ENCODE results near the gene PEPD. TPM values are rescaled to one million over a fixed set of nuclear protein-coding genes. Genes with fewer than 3 reads are reported as not detected.

Gene PEPD
- total and polyA plus RNA-seq, 4 donors = 48.2 to 186 (median 55.5) TPM

DNA sequence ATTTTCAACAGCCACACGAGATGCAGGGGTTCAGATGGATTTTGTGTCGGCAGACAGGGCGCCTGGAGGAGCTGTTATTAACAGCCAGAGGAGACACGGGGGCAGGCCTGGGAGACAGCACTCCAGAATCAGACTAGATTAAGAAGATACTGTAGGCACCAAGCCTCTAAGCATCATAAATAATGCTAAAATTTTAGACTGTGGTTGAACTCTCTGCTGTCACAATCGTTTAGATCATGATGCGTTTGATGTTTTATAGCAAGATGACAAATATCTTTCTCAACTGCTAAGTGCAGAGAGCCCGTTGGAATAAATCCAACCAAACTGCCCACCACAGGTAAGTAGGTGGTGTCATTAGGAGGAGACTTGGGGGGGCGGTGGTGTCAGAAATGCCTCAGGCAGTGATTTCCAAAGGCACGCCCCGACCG lies 84.2 kb downstream of the PEPD start:
- no peak overlapping the region for H3K4me3 ChIP-seq (ENCODE audit: low read length in 2 of 2)
- no peaks in the 10 kb centered on the region for H3K27me3 ChIP-seq (ENCODE audit: control insufficient read depth in 1 of 2, insufficient read depth in 2 of 2, low read length in 1 of 2)
- intact Hi-C loops (cut with DNase I) = no loop called here
- H3K9me3 ChIP-seq (ENCODE audit: control insufficient read depth, low read length) = no peaks in the 10 kb centered on the region
- H3K36me3 ChIP-seq (ENCODE audit: control insufficient read depth in 1 of 2, insufficient read depth in 2 of 2, low read length in 1 of 2) = no peaks in the 10 kb centered on the region
- DNase-seq (peak; percentile 11 to 39), ATAC-seq (ENCODE audit: low FRiP score) (no peak)
- H3K27ac ChIP-seq (ENCODE audit: low read depth in 1 of 2, low read length in 2 of 2) = no peak overlapping the region
- 76 to 80% methylated on average over 11 of the region's 11 CpGs for WGBS, 2 donors
- H3K4me1 ChIP-seq (ENCODE audit: control insufficient read depth in 1 of 2, insufficient read depth in 2 of 2, low read length in 2 of 2) = no peaks in the 10 kb centered on the region

DNA sequence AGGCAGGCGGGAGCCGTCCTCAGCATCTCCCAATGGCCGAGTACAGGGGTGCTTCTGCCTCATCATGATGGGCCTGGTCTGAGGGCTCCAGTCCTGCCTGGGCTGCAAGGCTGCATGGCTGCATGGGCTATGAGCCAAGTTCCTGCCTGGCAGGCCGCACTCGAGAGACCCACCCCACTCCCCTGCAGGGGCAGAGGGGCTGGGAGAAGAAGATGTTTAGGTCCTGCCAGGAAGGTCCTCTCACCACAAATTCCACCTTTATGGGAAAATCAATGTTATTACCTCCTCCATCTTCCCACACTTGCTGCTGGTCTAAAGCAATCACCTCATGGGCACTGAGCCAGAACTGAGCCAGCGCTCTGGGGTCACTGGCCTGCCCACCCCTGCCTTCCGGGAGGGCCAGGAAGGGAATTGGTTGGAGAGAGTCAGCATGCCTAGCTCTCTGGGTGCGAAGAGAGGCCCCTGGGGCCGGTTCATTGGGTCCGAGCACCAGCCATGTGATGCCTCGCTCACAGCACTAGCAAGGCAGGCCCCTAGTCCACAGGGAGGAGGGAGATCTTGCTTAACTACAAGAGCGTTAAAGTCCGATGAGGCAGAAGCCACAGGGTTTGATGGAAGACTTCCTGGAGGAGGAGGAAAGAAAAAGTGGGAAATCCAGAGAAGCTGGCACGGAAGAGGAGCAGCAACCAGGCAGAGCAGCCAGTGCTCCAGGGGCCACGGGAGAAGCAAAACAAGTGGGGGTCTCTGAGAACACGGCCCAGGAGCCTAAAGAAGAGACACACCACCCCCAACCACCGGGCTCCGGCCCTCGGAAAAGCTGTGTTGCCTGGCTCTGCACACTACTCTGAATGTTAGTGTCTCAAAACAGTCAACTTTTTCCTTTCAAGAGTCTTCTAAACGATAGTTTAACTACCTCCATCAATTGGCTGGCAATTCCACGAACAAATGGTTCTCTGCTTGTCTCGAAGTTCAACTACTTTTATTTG lies 84.9 kb downstream of the PEPD start:
- no peaks in the 10 kb centered on the region for H3K4me1 ChIP-seq (ENCODE audit: control insufficient read depth in 1 of 2, insufficient read depth in 2 of 2, low read length in 2 of 2)
- intact Hi-C loops (cut with DNase I) = no loop called here
- no peaks in the 10 kb centered on the region for H3K36me3 ChIP-seq (ENCODE audit: control insufficient read depth in 1 of 2, insufficient read depth in 2 of 2, low read length in 1 of 2)
- ATAC-seq (ENCODE audit: low FRiP score) = no peak
- WGBS, 2 donors = 85 to 87% methylated on average over 21 to 22 of the region's 22 CpGs
- peak; percentile 29 to 42 for DNase-seq
- no peaks in the 10 kb centered on the region for H3K27me3 ChIP-seq (ENCODE audit: control insufficient read depth in 1 of 2, insufficient read depth in 2 of 2, low read length in 1 of 2)
- H3K4me3 ChIP-seq (ENCODE audit: low read length in 2 of 2) = no peak overlapping the region
- no peaks in the 10 kb centered on the region for H3K9me3 ChIP-seq (ENCODE audit: control insufficient read depth, low read length)
- H3K27ac ChIP-seq (ENCODE audit: low read depth in 1 of 2, low read length in 2 of 2) = no peak overlapping the region

DNA sequence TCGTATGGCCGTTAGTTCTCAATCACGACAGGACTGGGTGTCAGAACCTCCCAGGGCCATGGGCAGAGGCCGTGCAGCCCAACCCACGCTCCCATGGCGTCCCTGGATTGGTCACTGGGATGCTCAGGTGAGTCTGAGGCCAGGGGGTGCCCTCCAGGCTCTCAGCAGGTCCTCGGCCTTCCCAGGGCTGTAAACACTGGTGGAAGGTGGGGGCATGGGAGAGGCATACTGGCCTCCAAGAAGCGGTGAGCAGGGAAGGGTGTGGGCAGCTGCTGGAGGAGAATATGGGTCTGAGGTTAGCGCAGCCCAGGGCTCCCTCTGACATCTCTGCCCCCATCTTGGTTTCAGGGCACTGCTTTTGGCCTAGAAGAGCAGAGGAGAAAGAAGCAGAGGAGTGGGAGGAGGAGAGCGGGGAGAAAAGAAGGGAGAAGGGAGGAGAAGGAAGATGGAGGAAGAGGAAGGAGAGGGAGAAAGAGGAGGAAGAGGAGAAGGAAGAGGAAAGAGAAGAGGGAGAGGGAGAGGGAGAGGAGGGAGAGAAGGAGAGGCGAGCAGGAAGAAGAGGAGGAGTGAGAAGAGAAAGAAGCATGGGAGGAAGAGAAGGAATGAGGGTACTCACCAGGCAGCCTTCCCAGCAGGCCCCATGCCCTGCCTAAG lies 85.8 kb downstream of the PEPD start:
- DNase-seq (peak; percentile 39 to 55), ATAC-seq (ENCODE audit: low FRiP score) (no peak)
- intact Hi-C loops (cut with DNase I) = no loop called here
- H3K4me3 ChIP-seq (ENCODE audit: low read length in 2 of 2) = no peak overlapping the region
- no peaks in the 10 kb centered on the region for H3K4me1 ChIP-seq (ENCODE audit: control insufficient read depth in 1 of 2, insufficient read depth in 2 of 2, low read length in 2 of 2)
- H3K27ac ChIP-seq (ENCODE audit: low read depth in 1 of 2, low read length in 2 of 2) = no peak overlapping the region
- no peaks in the 10 kb centered on the region for H3K36me3 ChIP-seq (ENCODE audit: control insufficient read depth in 1 of 2, insufficient read depth in 2 of 2, low read length in 1 of 2)
- WGBS, 2 donors = 91 to 94% methylated on average over 11 of the region's 11 CpGs
- no peaks in the 10 kb centered on the region for H3K27me3 ChIP-seq (ENCODE audit: control insufficient read depth in 1 of 2, insufficient read depth in 2 of 2, low read length in 1 of 2)
- no peaks in the 10 kb centered on the region for H3K9me3 ChIP-seq (ENCODE audit: control insufficient read depth, low read length)

DNA sequence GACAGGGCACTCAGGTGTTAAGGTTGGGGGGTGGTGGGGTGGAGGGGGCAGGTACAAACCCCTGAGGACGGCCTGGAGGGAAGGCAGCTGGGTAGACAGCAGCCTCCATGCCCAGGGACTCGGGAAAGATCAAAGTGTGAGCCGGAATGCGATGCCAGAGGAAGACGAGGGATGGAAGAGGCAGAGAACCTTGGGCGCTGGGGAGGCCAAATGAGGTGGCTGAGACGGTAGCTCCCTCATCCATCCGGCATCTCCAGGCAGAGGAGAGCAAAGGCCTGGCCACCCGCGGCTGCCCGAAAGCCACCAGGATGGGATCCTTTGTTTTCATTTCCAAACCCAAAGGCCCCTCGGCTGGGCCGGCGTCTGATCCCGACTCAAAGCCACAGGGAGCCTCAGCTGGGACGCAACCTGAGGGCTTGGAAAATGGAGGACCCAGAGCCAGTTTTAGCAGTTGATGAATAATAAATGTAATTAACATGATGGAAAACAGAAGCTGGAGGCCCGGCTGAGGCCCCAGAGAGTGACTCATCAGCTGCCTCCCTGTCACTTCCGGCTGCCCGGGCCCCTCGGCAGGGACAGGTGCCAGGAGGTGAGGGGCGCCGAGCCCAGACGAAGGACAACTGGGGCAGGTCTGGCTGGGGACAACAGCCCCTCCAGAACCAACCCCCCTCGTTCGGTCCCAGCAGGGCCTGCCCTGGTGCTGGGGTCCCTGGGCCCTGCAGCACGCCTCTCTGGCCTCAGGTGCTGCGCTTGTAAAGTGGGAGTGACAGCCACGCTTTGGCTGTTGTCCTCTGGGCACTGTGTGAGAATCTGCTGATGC lies 86.5 kb downstream of the PEPD start:
- H3K27me3 ChIP-seq (ENCODE audit: control insufficient read depth in 1 of 2, insufficient read depth in 2 of 2, low read length in 1 of 2) = no peaks in the 10 kb centered on the region
- no peak overlapping the region for H3K27ac ChIP-seq (ENCODE audit: low read depth in 1 of 2, low read length in 2 of 2)
- no peak overlapping the region for H3K4me3 ChIP-seq (ENCODE audit: low read length in 2 of 2)
- no peaks in the 10 kb centered on the region for H3K36me3 ChIP-seq (ENCODE audit: control insufficient read depth in 1 of 2, insufficient read depth in 2 of 2, low read length in 1 of 2)
- intact Hi-C loops (cut with DNase I) = loop anchor here in 1 of 2 donors (5.0 kb wide), 1 partner anchor 337 kb away; no protein-coding TSS in a partner anchor
- DNase-seq = peak; percentile 31 to 75
- ATAC-seq (ENCODE audit: low FRiP score) = no peak
- 83% methylated on average over 28 of the region's 28 CpGs for WGBS, 2 donors
- H3K9me3 ChIP-seq (ENCODE audit: control insufficient read depth, low read length) = no peaks in the 10 kb centered on the region
- H3K4me1 ChIP-seq (ENCODE audit: control insufficient read depth in 1 of 2, insufficient read depth in 2 of 2, low read length in 2 of 2) = no peaks in the 10 kb centered on the region

DNA sequence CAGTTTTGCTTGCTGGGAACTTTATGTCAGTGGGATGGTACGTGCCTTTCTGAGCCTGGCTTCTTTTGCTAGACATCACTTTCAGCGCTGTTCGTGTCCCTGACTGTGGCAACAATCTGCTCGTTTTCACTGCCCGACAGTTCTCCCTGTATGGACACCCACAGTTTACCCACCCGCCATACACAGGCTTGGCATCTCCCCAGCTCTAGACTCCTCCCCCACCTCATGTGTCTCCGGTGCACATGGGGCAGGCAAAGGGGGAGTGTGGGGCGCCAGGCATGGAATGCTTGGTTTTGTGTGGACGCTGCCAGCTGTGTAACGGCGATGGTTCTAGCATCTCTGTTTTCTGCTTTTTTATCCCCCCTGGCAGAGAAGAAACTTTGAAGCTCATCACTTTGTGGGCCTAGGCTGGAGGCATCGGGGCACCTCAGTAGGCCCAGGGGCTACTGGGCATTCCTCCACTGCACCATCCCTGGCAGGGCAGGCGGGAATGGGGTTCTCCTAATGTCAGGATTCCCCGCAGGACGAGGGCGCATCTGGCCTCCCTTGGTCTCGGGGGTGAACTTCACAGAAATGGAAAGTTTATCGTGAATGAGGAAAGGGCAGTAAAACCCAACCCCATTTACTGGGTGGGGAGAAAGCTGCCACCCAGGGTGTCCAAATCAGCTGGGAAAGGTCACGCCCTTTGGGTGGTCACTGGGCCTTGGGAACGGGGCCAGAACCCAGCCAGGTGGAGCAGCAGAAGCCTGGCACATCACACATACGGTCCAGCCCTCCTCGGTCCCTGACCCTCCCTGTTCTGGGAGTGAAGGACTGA lies 87.3 kb downstream of the PEPD start:
- H3K9me3 ChIP-seq (ENCODE audit: control insufficient read depth, low read length) = no peaks in the 10 kb centered on the region
- WGBS, 2 donors = 84 to 87% methylated on average over 22 of the region's 22 CpGs
- intact Hi-C loops (cut with DNase I) = loop anchor here in 1 of 2 donors (5.0 kb wide), 1 partner anchor 338 kb away; no protein-coding TSS in a partner anchor
- DNase-seq (peak; percentile 35 to 62), ATAC-seq (ENCODE audit: low FRiP score) (no peak)
- H3K27ac ChIP-seq (ENCODE audit: low read depth in 1 of 2, low read length in 2 of 2) = no peak overlapping the region
- no peak overlapping the region for H3K4me3 ChIP-seq (ENCODE audit: low read length in 2 of 2)
- no peaks in the 10 kb centered on the region for H3K27me3 ChIP-seq (ENCODE audit: control insufficient read depth in 1 of 2, insufficient read depth in 2 of 2, low read length in 1 of 2)
- H3K36me3 ChIP-seq (ENCODE audit: control insufficient read depth in 1 of 2, insufficient read depth in 2 of 2, low read length in 1 of 2) = no peaks in the 10 kb centered on the region
- no peaks in the 10 kb centered on the region for H3K4me1 ChIP-seq (ENCODE audit: control insufficient read depth in 1 of 2, insufficient read depth in 2 of 2, low read length in 2 of 2)

DNA sequence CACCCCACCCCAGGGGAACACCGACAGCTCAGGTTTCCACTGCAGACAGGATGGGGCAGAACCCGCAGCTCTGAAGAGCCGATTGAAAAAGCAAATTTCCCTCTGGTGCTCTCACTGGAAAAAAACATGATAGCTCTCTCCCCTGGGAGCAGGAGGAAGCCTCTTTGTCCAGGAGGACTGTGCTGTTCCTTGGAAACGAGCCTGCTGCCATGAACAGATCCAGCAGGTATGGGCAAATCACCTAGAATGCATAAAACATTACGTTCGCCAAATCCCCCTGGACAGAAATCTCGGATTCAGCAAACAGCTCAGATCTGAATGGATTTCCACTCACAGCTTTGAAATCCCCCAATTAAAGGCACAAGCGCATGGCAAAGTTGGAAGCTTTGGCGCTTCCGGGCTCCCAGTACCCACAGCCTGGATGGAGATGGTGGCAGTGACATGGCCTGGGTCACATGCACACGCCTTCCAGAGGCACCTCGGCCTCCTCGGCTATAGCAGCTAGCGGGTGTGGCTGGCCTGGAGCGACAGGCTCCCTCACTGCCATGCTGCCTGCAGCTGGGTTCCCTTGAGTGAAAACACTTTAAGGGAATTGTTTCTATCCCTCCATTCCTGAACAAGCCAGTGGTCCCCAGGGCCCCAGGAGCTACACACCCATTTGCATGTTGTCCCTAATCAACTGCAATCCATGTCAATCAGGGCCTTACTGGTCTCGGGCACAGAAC lies 89.0 kb downstream of the PEPD start:
- intact Hi-C loops (cut with DNase I) = loop anchor here in 1 of 2 donors (5.0 kb wide), 1 partner anchor 340 kb away; no protein-coding TSS in a partner anchor
- DNase-seq (peak; percentile 34 to 48), ATAC-seq (ENCODE audit: low FRiP score) (no peak)
- no peaks in the 10 kb centered on the region for H3K27me3 ChIP-seq (ENCODE audit: control insufficient read depth in 1 of 2, insufficient read depth in 2 of 2, low read length in 1 of 2)
- 65 to 69% methylated on average over 16 of the region's 16 CpGs for WGBS, 2 donors
- H3K4me3 ChIP-seq (ENCODE audit: low read length in 2 of 2) = no peak overlapping the region
- no peak overlapping the region for H3K27ac ChIP-seq (ENCODE audit: low read depth in 1 of 2, low read length in 2 of 2)
- H3K9me3 ChIP-seq (ENCODE audit: control insufficient read depth, low read length) = no peaks in the 10 kb centered on the region
- H3K4me1 ChIP-seq (ENCODE audit: control insufficient read depth in 1 of 2, insufficient read depth in 2 of 2, low read length in 2 of 2) = no peaks in the 10 kb centered on the region
- H3K36me3 ChIP-seq (ENCODE audit: control insufficient read depth in 1 of 2, insufficient read depth in 2 of 2, low read length in 1 of 2) = no peaks in the 10 kb centered on the region

DNA sequence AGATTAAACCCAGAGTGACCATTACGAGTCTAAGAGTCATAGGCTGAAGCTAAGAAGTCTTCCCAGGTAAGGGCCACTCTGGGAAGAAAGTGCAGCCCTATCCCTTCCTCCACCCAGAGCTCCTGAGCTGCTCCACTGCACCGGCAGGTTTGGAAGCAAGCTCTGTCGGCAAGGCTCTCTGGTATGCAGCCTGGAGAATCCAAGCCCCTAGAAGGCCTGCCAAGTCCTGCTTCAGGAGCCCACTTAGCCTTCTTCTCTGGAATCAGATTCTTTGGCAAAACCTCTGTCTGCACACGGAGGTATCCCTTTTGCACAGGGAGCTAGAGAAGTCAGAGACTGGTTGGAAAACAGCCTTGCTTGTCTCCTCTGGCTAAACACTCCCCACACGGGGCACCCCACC lies 89.6 kb downstream of the PEPD start:
- Histone ChIP-seq H3K4me1 (ENCODE audit: control insufficient read depth in 1 of 2, insufficient read depth in 2 of 2, low read length in 2 of 2) (no peaks in the 10 kb centered on the region), H3K27me3 (ENCODE audit: control insufficient read depth in 1 of 2, insufficient read depth in 2 of 2, low read length in 1 of 2) (no peaks in the 10 kb centered on the region), H3K4me3 (ENCODE audit: low read length in 2 of 2) (no peak overlapping the region), H3K9me3 (ENCODE audit: control insufficient read depth, low read length) (no peaks in the 10 kb centered on the region), H3K27ac (ENCODE audit: low read depth in 1 of 2, low read length in 2 of 2) (no peak overlapping the region), H3K36me3 (ENCODE audit: control insufficient read depth in 1 of 2, insufficient read depth in 2 of 2, low read length in 1 of 2) (no peaks in the 10 kb centered on the region)
- WGBS, 2 donors = 30 to 36% methylated on average over 5 of the region's 5 CpGs
- ATAC-seq (ENCODE audit: low FRiP score) = no peak
- DNase-seq = peak; percentile 30 to 52
- intact Hi-C loops (cut with DNase I) = loop anchor here in 1 of 2 donors (5.0 kb wide), 1 partner anchor 340 kb away; no protein-coding TSS in a partner anchor

Measured in aorta (tissue), 5 donors.